Neural cell (in vitro differentiated cells): ENCODE results near the gene ZDHHC8. TPM values are rescaled to one million over a fixed set of nuclear protein-coding genes. Genes with fewer than 3 reads are reported as not detected.

Experiments used
- H2AFZ ChIP-seq: fragments of 200-600, 300-800 bp; sonication (generic), shearing (Covaris generic); 2 replicates; pipeline ENCODE4 v1.6.0; 2014; ENCODE audit warnings: low read depth, mild to moderate bottlenecking, antibody characterized with exemption, low read length, moderate library complexity
- H3F3A ChIP-seq: fragments of 200-600 bp; shearing (Covaris generic); 2 replicates; pipeline ENCODE4 v1.6.1; 2016; ENCODE audit warnings: mild to moderate bottlenecking, moderate library complexity, mixed read lengths, antibody characterized with exemption, low read length; ENCODE audit not compliant: insufficient read depth, poor library complexity, severe bottlenecking
- H3K27ac ChIP-seq: fragments of 200-600, 300-800 bp; sonication (generic), shearing (Covaris generic); 2 replicates; pipeline ENCODE4 v1.5.1; 2014; ENCODE audit warnings: mild to moderate bottlenecking, low read length, moderate library complexity
- H3K27me3 ChIP-seq: fragments of 300-800, 200-600 bp; sonication (generic), shearing (Covaris generic); 2 replicates; pipeline ENCODE4 v1.6.0; 2014; ENCODE audit warnings: mild to moderate bottlenecking, low read depth, low read length, moderate library complexity; ENCODE audit not compliant: insufficient read depth
- H3K36me3 ChIP-seq: fragments of 300-800, 200-600 bp; sonication (generic), shearing (Covaris generic); 2 replicates; pipeline ENCODE4 v1.5.1; 2014; ENCODE audit warnings: mild to moderate bottlenecking, antibody characterized with exemption, low read length, moderate library complexity; ENCODE audit not compliant: insufficient read depth
- H3K4me2 ChIP-seq: fragments of 300-800, 200-600 bp; sonication (generic), shearing (Covaris generic); 2 replicates; pipeline ENCODE4 v1.6.0; 2014; ENCODE audit warnings: mild to moderate bottlenecking, low read length
- H3K4me3 ChIP-seq: fragments of 300-800, 200-600 bp; sonication (generic), shearing (Covaris generic); 2 replicates; pipeline ENCODE4 v1.5.1; 2014; ENCODE audit warnings: mild to moderate bottlenecking, low read length, moderate library complexity
- H3K79me2 ChIP-seq: fragments of 200-600 bp; shearing (Covaris generic); replicated peaks from 2 replicates; pipeline ENCODE4 v1.6.0; 2014; ENCODE audit warnings: mild to moderate bottlenecking, low read length, moderate library complexity; ENCODE audit not compliant: insufficient read depth
- H3K9ac ChIP-seq: fragments of 300-800, 200-600 bp; sonication (generic), shearing (Covaris generic); 2 replicates; pipeline ENCODE4 v1.6.1; 2016; ENCODE audit warnings: mild to moderate bottlenecking, low read length, mixed read lengths
- H3K9me2 ChIP-seq: fragments of 200-600 bp; shearing (Covaris generic); 2 replicates; pipeline ENCODE4 v1.6.1; 2016; ENCODE audit warnings: mild to moderate bottlenecking, low read length, mixed read lengths; ENCODE audit not compliant: insufficient read depth
- H3K9me3 ChIP-seq: fragments of 200-600, 300-800 bp; sonication (generic), shearing (Covaris generic); 2 replicates; pipeline ENCODE4 v1.6.1; 2016; ENCODE audit warnings: mild to moderate bottlenecking, mixed run types, low read length, moderate library complexity, mixed read lengths
- H4K20me1 ChIP-seq: fragments of 200-600 bp; shearing (Covaris generic); 2 replicates; pipeline ENCODE4 v1.6.1; 2016; ENCODE audit warnings: mild to moderate bottlenecking, mixed run types; ENCODE audit not compliant: insufficient read depth
- CTCF ChIP-seq: fragments of 450-650 bp; IDR thresholded peaks from 2 replicates; pipeline ENCODE4 v1.5.1; 2014; ENCODE audit warnings: antibody characterized with exemption, mild to moderate bottlenecking, moderate library complexity; ENCODE audit not compliant: poor library complexity, severe bottlenecking
- EP300 ChIP-seq: fragments of 450-650 bp; conservative IDR thresholded peaks from 2 replicates; pipeline ENCODE4 v1.6.1; 2014; ENCODE audit warnings: antibody characterized with exemption, mild to moderate bottlenecking, moderate library complexity; ENCODE audit not compliant: poor library complexity, severe bottlenecking
- EZH2 ChIP-seq: fragments of 200-600, 300-800 bp; shearing (Covaris generic), sonication (generic); IDR thresholded peaks from 2 replicates; pipeline ENCODE4 v1.6.1; 2014; ENCODE audit warnings: antibody characterized with exemption, low read length, borderline replicate concordance, mild to moderate bottlenecking; ENCODE audit not compliant: insufficient read depth, poor library complexity, severe bottlenecking
- MXI1 ChIP-seq: fragments of 450-650 bp; conservative IDR thresholded peaks from 2 replicates; pipeline ENCODE4 v1.6.1; 2014; ENCODE audit warnings: antibody characterized with exemption, mild to moderate bottlenecking; ENCODE audit not compliant: poor library complexity, severe bottlenecking
- POLR2AphosphoS5 ChIP-seq: IDR thresholded peaks from 2 replicates; pipeline ENCODE4 v1.6.1; 2012
- RAD21 ChIP-seq: fragments of 450-650 bp; conservative IDR thresholded peaks from 2 replicates; pipeline ENCODE4 v1.6.1; 2014; ENCODE audit warnings: antibody characterized with exemption, mild to moderate bottlenecking, moderate library complexity
- REST ChIP-seq: IDR thresholded peaks from 2 replicates; pipeline ENCODE4 v1.6.1; 2012; ENCODE audit warnings: borderline replicate concordance
- SMC3 ChIP-seq: fragments of 450-650 bp; conservative IDR thresholded peaks from 2 replicates; pipeline ENCODE4 v1.6.1; 2014; ENCODE audit warnings: antibody characterized with exemption, mild to moderate bottlenecking, moderate library complexity; ENCODE audit not compliant: poor library complexity
- TAF1 ChIP-seq: IDR thresholded peaks from 2 replicates; pipeline ENCODE4 v1.6.1; 2012; ENCODE audit warnings: low read depth
- polyA plus RNA-seq: library from polyadenylated mRNA; depleted of rRNA; stranded (reverse); fragments of >200 nt; gene quantifications from 2 replicates; pipeline ENCODE4 v1.2.3, GENCODE V29; 2014

ZDHHC8 gene
- polyA plus RNA-seq, 1 donor from 2014 or later = 4.5 TPM

- no peak overlapping the region for H3K4me2 ChIP-seq
- H4K20me1 ChIP-seq = no peaks in the 10 kb centered on the region
- no peak overlapping the region for H3K27ac ChIP-seq
- TF ChIP-seq EZH2 (no peak), SMC3 (no peak), TAF1 (no peak), EP300 (no peak), MXI1 (no peak), CTCF (no peak), REST (no peak), RAD21 (no peak), POLR2AphosphoS5 (no peak)
- H3K9me2 ChIP-seq = no peaks in the 10 kb centered on the region
- no peak overlapping the region for H3K9ac ChIP-seq
- H3K9me3 ChIP-seq = no peaks in the 10 kb centered on the region
- H3F3A ChIP-seq = no peaks in the 10 kb centered on the region
- H3K4me3 ChIP-seq = no peak overlapping the region
- no peaks in the 10 kb centered on the region for H3K79me2 ChIP-seq
- H3K27me3 ChIP-seq = no peaks in the 10 kb centered on the region
- H2AFZ ChIP-seq = no peak overlapping the region
- H3K36me3 ChIP-seq = no peaks in the 10 kb centered on the region
Observed at GRCh38 chr22:20173772-20174171, 42.2 kb downstream of the ZDHHC8 start.

GRCh38 chr22:20174785-20175596 lies 43.4 kb downstream of the ZDHHC8 start:
- Histone ChIP-seq H4K20me1 (no peaks in the 10 kb centered on the region), H3K79me2 (no peaks in the 10 kb centered on the region), H2AFZ (no peak overlapping the region), H3K9me3 (no peaks in the 10 kb centered on the region), H3K27ac (no peak overlapping the region), H3K27me3 (no peaks in the 10 kb centered on the region), H3F3A (no peaks in the 10 kb centered on the region), H3K36me3 (no peaks in the 10 kb centered on the region), H3K4me3 (no peak overlapping the region), H3K9ac (no peak overlapping the region), H3K4me2 (no peak overlapping the region), H3K9me2 (no peaks in the 10 kb centered on the region)
- TF ChIP-seq REST (no peak), EP300 (no peak), EZH2 (no peak), TAF1 (no peak), MXI1 (no peak), POLR2AphosphoS5 (no peak), CTCF (no peak), SMC3 (no peak), RAD21 (no peak)
